Coronary artery (tissue), 2 donors: Measurements from ENCODE around the gene MYO16.

ENCODE experiments used
- DNase-seq: peaks from one replicate; pipeline ENCODE4 v3.0.0-alpha.2; 2017; ENCODE audit warnings: low spot score
- H3K27ac ChIP-seq, 2 donors: fragments of 200-600 bp; sonication (generic); one replicate each; pipeline ENCODE4 v1.5.1; 2016 to 2019
- H3K4me3 ChIP-seq: fragments of 200-600 bp; sonication (generic); 2 replicates; pipeline ENCODE4 v1.5.1; 2016; ENCODE audit warnings: mild to moderate bottlenecking, moderate library complexity
- TF ChIP-seq, protein P1 (sequence below): fragments of 200-600 bp; sonication (generic); IDR thresholded peaks from one replicate; pipeline ENCODE4 v1.5.1; 2019; ENCODE audit warnings: antibody characterized with exemption

The MYO16 gene

DNA sequence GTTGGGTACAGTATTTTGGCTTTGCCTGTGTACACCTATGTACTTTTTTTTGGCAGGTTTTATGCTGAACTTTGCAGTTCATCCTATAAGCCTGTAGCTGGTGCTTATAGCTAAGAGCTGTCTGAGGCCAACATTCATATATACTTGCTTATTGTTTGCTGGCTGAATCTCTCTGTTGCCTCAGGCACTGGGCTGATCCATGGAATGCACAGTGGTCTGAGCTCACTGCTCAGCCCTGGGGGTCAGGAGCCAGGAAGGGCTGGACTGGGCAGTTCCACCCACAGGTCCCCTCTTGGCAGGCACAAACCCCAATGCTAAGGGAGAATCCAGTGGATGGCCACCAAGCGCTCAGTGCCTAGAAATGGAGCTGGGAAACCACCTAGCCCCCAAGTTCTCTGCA is 308.7 kb downstream of the MYO16 start:
- TF ChIP-seq, protein P1, sequence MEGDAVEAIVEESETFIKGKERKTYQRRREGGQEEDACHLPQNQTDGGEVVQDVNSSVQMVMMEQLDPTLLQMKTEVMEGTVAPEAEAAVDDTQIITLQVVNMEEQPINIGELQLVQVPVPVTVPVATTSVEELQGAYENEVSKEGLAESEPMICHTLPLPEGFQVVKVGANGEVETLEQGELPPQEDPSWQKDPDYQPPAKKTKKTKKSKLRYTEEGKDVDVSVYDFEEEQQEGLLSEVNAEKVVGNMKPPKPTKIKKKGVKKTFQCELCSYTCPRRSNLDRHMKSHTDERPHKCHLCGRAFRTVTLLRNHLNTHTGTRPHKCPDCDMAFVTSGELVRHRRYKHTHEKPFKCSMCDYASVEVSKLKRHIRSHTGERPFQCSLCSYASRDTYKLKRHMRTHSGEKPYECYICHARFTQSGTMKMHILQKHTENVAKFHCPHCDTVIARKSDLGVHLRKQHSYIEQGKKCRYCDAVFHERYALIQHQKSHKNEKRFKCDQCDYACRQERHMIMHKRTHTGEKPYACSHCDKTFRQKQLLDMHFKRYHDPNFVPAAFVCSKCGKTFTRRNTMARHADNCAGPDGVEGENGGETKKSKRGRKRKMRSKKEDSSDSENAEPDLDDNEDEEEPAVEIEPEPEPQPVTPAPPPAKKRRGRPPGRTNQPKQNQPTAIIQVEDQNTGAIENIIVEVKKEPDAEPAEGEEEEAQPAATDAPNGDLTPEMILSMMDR: no peak
- H3K27ac ChIP-seq: no peak overlapping the region
- no peak overlapping the region for H3K4me3 ChIP-seq
- no peak for DNase-seq

DNA sequence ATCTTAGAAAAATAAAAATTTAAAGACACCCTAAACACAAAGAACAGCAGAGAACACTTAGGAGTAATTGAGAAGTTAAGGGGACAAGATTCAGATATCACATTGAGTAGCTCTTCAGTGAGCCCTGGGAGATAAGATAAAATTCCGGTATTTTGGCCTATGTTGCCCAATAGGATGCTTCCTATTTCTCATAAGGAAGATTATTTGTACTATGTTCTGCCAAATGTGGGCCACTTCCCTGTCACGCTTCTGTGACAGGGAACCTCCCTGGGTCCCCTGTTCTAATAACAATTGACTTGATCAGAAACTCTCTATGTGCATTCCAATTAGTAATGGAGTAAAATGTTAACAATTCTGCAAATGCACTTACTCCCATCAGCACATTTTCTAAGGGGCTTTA is 310.7 kb downstream of the MYO16 start:
- DNase-seq: no peak
- no peak overlapping the region for H3K27ac ChIP-seq
- H3K4me3 ChIP-seq: no peak overlapping the region
- TF ChIP-seq, protein P1: no peak

DNA sequence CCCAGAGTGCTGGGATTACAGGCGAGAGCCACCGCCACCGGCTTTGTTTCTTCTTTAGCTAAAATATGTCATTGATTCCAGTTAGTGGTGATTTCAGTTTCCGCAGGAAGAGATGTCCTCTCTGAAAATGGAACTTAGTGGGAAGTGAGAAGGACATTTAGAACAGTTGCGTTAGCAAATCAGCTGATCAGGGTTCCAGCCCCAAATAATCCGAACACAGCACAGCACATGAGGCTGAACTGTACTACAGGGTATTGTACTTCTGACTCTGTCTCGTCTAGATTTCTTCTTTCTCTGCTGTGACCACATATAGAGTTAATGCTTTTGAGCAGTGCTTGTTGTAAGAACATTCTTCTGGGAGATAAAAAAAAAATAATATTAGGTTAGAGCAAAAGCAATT is 314.4 kb downstream of the MYO16 start:
- TF ChIP-seq, protein P1: no peak
- DNase-seq: no peak
- Histone ChIP-seq H3K4me3 (no peak overlapping the region), H3K27ac (no peak overlapping the region)

DNA sequence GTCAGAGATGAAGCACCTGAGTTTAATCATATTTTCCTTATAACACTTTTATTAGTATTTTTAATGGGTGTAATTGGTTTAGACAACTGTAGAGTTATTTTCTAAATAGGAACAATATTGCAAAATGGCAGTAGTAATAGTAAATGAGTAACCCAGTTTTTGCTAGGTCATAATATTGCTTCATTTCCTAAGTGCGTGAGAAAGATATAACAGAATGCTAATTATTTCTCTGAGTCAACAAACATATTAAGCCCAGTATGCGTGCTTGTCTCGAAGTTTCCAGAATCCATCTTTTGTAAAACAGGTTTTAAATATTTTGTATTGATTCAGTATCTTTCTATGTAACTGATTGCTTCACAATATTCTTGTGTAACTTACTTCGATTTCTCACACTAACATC is 315.3 kb downstream of the MYO16 start:
- H3K4me3 ChIP-seq: no peak overlapping the region
- TF ChIP-seq, protein P1: no peak
- no peak for DNase-seq
- H3K27ac ChIP-seq: no peak overlapping the region

DNA sequence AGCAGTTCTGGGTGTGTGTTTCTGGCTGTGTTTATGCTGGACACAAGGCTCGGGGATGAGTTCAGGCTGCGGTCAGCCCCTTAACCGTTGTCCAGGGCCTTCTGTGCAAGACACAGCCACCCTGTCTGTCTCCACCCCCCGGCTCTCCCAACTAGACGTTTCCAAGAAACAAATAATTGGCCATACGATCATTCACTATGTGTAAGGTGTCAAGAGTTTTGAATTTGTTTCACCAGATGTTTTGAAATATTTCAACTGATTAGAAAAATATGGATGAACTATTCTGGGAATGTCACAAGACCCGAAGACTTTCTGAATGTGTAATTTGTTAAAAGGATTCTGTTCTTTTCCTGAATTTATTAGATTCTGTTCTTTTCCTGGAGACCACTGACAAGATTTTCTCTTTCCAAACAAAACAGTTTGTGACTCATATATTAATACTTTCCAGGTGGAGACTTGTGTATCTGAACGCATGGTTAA is 318.2 kb downstream of the MYO16 start:
- peak overlapping the region in 1 of 2 donors; percentile 25 for H3K27ac ChIP-seq
- no peak overlapping the region for H3K4me3 ChIP-seq
- no peak for DNase-seq
- TF ChIP-seq, protein P1: no peak

DNA sequence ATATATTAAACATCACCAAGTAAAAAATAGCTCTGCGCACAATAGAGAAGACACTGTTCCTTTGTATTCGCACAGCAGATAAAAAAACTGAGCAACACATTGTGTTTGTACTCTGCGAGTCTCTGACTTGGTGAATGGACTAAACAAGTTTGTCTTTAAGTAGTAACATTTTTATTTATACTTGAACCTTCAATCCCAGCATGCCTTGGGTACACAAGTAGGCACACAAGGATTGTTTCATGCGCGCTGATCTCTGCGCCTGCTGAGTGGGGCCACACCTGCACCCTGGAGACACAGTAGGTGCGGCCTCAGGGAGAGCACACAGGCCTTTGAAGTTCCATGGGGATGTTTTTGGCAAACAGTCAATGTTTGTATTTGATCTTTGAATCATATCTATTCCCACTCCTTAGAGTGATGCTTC is 318.9 kb downstream of the MYO16 start:
- Histone ChIP-seq H3K27ac (no peak overlapping the region), H3K4me3 (no peak overlapping the region)
- no peak for DNase-seq
- TF ChIP-seq, protein P1: no peak

DNA sequence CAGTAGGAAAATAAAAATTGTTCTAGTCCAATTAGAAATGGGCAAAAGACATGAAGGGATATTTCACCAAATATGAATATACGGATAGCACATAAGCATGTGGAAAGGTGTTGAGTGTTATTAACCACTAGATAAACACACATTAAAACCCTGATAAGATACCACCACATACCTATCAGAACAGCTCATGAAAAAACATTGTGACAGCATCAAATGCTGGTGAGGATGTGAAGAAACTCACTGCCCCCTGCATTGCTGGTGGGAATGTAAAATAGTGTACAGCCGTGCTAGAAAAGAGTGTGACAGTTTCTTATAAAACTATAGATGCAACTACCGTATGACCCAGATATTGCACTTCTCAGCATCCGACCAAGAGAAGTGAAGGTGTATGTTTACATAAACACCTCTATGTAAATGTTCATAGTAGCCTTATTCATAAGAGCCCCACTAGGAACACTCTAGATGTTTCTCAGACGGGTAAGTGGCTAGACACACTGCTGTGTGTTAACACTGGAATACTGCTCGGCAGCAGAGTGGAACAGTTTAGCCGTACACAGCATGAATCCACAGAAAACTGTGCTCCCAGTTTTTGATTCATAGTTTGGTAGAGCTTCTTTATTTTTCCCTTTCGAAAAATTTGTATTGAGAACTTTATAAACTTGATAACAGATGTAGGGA is 321.1 kb downstream of the MYO16 start:
- TF ChIP-seq, protein P1: no peak
- H3K4me3 ChIP-seq: no peak overlapping the region
- no peak overlapping the region for H3K27ac ChIP-seq
- DNase-seq: no peak
